Osteocyte (in vitro differentiated cells): ENCODE data around the gene ZFHX3. TPM values are rescaled to one million over a fixed set of nuclear protein-coding genes. Genes with fewer than 3 reads are reported as not detected.
"Not testable (repeated sequence)": the region's sequence is repeated elsewhere in the genome, so short reads cannot be mapped to it uniquely, and the experiment has no call there.

ENCODE experiments used
- DNase-seq: peaks from one replicate; pipeline ENCODE4 v3.0.0; 2021; ENCODE audit warnings: mixed read lengths; ENCODE audit not compliant: unreplicated experiment; ENCODE audit errors: extremely low spot score
- H3K27ac Mint-ChIP-seq: one replicate; pipeline ENCODE4 v1.8.0; 2021; ENCODE audit warnings: mild to moderate bottlenecking, mixed read lengths; ENCODE audit not compliant: unreplicated experiment
- H3K27me3 Mint-ChIP-seq: one replicate; pipeline ENCODE4 v1.8.0; 2021; ENCODE audit warnings: mixed read lengths; ENCODE audit not compliant: unreplicated experiment
- H3K36me3 Mint-ChIP-seq: one replicate; pipeline ENCODE4 v1.8.0; 2021; ENCODE audit warnings: mixed read lengths; ENCODE audit not compliant: unreplicated experiment
- H3K4me1 Mint-ChIP-seq: one replicate; pipeline ENCODE4 v1.8.0; 2021; ENCODE audit warnings: mixed read lengths; ENCODE audit not compliant: unreplicated experiment
- H3K4me3 Mint-ChIP-seq: one replicate; pipeline ENCODE4 v1.8.0; 2021; ENCODE audit warnings: mild to moderate bottlenecking, moderate library complexity, mixed read lengths; ENCODE audit not compliant: unreplicated experiment
- H3K9me3 Mint-ChIP-seq: one replicate; pipeline ENCODE4 v1.8.0; 2021; ENCODE audit warnings: mixed read lengths; ENCODE audit not compliant: unreplicated experiment
- total RNA-seq: library from RNA; stranded (reverse); gene quantifications from 2 replicates; pipeline ENCODE4 v1.2.1, GENCODE V29; 2021
- TF ChIP-seq, protein P1 (sequence below): fragments of 200-600 bp; sonication (generic); IDR thresholded peaks from 2 replicates; pipeline ENCODE4 v1.5.0; 2021; ENCODE audit warnings: antibody characterized with exemption, mild to moderate bottlenecking, moderate library complexity

ZFHX3 gene
- total RNA-seq, 1 donor from 2014 or later, result 89.1 TPM

DNA sequence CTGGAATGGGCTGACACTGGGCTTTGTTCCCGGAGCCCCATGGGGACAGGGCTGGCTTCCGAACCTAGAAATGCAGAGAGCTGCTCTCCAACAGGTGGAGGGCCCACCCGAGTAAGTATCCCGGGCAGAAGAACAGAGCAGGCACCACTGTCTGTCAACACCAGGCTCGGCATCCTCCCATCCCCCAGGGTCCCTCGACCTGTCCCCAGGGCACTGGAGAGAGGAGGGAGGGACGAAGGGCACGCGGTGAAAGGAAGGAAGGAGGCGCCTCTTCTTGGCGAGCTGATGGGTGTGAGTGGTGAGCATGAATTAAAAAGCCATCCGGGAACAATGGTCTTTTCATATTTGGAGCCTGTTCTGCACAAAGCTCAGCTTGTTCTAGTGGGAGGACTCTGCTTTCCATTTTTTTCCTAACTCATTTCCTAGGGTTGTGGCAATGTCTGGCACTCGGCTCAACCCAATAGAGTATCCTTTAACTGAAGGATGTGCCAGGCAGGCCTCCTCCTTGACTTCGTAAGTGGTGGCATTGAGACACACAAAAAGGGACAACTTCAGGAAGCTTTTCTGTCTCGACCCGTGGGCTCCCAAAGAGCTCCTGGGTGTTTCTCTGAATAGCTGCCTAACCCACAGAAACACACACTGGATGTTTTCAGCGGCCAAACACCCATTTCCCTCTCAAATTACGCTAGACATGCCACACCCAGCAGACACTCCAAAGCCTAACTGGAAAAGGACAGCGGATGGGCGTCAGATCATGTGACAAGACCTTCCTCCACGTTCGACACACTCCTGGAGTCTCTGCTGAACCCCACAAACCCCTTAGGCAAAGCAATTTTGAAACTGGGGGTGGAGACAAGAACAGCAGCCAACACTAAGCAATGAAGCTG lies 47.7 kb downstream of the ZFHX3 start:
- no peaks in the 10 kb centered on the region for H3K9me3 Mint-ChIP-seq
- H3K27me3 Mint-ChIP-seq, result no peaks in the 10 kb centered on the region
- peak overlapping the region; percentile 92 for H3K27ac Mint-ChIP-seq
- TF ChIP-seq, protein P1, sequence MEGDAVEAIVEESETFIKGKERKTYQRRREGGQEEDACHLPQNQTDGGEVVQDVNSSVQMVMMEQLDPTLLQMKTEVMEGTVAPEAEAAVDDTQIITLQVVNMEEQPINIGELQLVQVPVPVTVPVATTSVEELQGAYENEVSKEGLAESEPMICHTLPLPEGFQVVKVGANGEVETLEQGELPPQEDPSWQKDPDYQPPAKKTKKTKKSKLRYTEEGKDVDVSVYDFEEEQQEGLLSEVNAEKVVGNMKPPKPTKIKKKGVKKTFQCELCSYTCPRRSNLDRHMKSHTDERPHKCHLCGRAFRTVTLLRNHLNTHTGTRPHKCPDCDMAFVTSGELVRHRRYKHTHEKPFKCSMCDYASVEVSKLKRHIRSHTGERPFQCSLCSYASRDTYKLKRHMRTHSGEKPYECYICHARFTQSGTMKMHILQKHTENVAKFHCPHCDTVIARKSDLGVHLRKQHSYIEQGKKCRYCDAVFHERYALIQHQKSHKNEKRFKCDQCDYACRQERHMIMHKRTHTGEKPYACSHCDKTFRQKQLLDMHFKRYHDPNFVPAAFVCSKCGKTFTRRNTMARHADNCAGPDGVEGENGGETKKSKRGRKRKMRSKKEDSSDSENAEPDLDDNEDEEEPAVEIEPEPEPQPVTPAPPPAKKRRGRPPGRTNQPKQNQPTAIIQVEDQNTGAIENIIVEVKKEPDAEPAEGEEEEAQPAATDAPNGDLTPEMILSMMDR, result no peak
- H3K4me3 Mint-ChIP-seq, result peak overlapping the region; percentile 55
- DNase-seq, result no peak
- H3K4me1 Mint-ChIP-seq, result peaks cover 86% of the 10 kb centered on the region
- H3K36me3 Mint-ChIP-seq, result peaks cover 9% of the 10 kb centered on the region

DNA sequence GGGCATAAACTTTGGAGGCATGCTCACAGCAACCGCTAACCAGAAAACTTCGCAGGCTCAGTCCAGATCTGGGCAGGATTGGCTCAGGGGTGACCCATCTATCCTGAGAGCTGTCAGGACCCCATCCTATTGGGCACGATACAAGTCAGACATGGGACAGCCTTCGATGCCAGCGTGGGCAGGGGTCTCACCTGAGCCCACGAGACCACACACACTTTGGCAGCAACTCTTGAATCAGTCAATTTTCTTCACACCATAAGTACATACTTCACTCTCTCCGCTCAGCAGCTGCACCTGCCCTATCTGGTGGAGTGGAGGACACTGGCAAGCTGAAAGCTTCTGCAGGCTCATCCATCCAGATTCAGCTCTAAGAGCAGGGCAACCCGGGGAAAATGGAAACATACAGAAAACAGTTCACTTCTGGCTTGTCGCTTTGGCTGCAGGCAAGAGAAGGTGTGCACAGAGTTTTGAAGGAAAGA lies 48.3 kb downstream of the ZFHX3 start:
- Mint-ChIP-seq H3K4me1 (peaks cover 86% of the 10 kb centered on the region), H3K36me3 (peaks cover 5% of the 10 kb centered on the region), H3K27ac (peak overlapping the region; percentile 92), H3K9me3 (no peaks in the 10 kb centered on the region), H3K4me3 (peak overlapping the region; percentile 55), H3K27me3 (no peaks in the 10 kb centered on the region)
- TF ChIP-seq, protein P1, result no peak
- DNase-seq, result no peak

DNA sequence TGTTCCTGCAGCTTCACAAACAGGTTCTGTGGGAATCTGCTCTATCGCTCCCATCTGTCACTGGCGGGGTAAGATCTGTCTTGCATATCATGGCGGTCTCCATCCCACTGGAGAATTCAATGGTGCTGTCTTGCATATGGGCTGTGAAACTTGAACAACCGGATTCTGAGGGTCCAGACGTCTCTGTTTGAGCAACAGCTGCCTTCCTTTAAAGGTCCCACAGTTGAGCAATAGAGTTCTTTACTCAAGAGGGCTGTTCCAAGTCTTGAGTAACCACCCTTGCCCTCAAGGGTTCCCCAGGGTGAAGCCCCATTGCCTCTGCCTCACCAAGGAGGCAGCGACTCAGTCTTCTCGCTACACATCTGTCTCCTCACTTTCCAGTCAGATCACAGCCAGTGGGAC lies 50.8 kb downstream of the ZFHX3 start:
- Mint-ChIP-seq H3K36me3 (peaks cover 5% of the 10 kb centered on the region), H3K27ac (peak overlapping the region; percentile 56), H3K27me3 (no peaks in the 10 kb centered on the region), H3K4me3 (no peak overlapping the region), H3K9me3 (no peaks in the 10 kb centered on the region), H3K4me1 (peaks cover 89% of the 10 kb centered on the region)
- TF ChIP-seq, protein P1, result no peak
- no peak for DNase-seq

DNA sequence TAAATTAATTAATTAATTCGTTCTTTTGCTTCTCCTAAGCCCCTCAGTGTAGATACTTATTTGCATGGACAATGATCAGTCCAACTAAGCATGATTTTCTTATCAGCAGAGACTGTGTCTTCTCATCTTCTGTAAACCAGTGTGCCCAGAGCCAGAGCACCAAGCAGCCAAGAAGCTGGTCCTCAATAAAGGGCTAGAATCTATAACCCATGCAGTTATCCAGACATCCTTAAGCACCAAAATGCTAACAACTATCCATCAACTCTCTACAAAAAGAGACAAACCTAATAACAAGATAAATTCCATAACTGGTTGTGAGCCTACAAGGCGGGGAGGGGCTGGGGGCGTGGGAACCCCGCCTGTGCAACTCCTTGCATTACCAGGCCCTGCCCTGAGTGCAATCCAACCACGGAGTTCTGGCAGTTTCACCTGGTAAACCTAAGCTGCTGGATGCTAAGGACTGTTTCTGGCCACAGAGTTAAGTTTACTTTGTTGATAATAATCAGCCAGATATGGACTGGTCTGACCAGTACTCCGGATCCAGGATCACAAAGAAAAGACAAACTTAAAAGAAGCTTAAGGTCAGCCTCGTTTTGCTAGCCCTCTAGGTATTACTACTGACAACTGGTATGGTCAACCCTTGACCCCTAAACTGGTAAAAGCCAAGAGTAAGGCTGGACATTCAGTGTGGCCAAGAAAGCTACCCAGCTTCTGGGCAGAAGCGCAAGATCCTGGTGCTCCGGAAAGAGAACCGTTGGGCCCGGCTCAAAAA lies 51.5 kb downstream of the ZFHX3 start:
- peaks cover 89% of the 10 kb centered on the region for H3K4me1 Mint-ChIP-seq
- no peaks in the 10 kb centered on the region for H3K27me3 Mint-ChIP-seq
- H3K4me3 Mint-ChIP-seq, result no peak overlapping the region
- no peaks in the 10 kb centered on the region for H3K9me3 Mint-ChIP-seq
- H3K36me3 Mint-ChIP-seq, result peaks cover 5% of the 10 kb centered on the region
- DNase-seq, result no peak
- no peak overlapping the region for H3K27ac Mint-ChIP-seq
- TF ChIP-seq, protein P1, result no peak

DNA sequence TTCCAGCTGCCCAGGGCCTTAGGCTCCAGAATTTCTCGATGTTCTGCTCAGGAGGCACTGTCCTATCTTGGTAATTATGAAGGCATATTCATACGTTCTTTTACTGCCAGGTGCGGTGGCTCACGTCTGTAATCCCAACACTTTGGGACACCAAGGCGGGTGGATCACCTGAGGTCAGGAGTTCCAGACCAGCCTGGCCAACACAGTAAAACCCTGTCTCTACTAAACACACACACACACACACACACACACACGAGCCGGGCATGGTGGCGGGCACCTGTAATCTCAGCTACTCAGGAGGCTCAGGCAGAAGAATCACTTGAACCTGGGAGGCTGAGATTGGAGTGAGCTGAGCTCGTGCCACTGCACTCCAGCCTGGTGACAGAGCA lies 52.1 kb downstream of the ZFHX3 start:
- not testable (repeated sequence) for H3K36me3 Mint-ChIP-seq, H3K27ac Mint-ChIP-seq, H3K9me3 Mint-ChIP-seq, DNase-seq, H3K27me3 Mint-ChIP-seq, H3K4me3 Mint-ChIP-seq
- peaks cover 88% of the 10 kb centered on the region for H3K4me1 Mint-ChIP-seq
